ENCODE data around the gene AKR1E2. TPM values are rescaled to one million over a fixed set of nuclear protein-coding genes. Genes with fewer than 3 reads are reported as not detected.

AKR1E2 gene
- total RNA-seq, 1 donor from 2014 or later, result 23.0 TPM

- DNase-seq (ENCODE audit: low read depth in 2 of 2), result peak in 1 of 2 donors; percentile 92
Measured at GRCh38 chr10:4813023-4813422, 13.0 kb upstream of the AKR1E2 start.

DNA sequence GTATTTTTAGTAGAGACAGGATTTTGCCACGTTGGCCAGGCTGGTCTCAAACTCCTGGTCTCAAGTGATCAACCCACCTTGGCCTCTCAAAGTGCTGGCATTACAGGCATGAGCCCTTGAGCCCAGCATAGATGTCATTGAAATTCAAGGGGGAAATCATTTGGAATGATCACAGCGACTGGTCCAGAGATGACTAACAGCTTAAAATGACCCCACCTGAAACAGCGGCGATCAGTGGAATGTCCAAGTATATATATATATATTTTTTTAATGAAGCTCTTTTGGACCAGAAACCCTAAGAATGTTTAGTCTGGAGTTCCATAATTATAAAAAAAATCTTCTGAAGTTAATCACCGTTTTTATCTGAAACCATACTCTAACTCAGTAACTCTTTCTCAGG, 12.5 kb upstream of the AKR1E2 start:
- no peak for DNase-seq (ENCODE audit: low read depth in 2 of 2)

- peak; percentile 28 to 52 for DNase-seq (ENCODE audit: low read depth in 2 of 2)
Measured at GRCh38 chr10:4815646-4816180, 10.3 kb upstream of the AKR1E2 start.

DNA sequence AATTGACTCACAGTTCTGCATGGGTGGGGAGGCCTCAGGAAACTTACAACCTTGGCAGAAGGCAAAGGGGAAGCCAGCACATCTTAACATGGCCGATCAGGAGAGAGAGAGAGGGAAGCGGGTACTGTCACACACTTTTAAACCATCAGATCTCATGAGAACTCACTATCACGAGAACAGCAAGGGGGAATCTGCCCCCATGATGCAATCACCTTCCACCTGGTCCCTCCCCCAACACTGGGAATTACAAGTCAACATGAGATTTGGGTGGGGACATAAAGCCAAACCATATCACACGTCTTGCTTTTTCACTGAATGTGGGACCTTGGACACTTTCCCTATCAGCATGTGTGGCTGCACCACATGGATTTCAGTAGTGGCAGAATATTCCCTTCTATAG, 9.0 kb upstream of the AKR1E2 start:
- DNase-seq (ENCODE audit: low read depth in 2 of 2), result no peak

DNA sequence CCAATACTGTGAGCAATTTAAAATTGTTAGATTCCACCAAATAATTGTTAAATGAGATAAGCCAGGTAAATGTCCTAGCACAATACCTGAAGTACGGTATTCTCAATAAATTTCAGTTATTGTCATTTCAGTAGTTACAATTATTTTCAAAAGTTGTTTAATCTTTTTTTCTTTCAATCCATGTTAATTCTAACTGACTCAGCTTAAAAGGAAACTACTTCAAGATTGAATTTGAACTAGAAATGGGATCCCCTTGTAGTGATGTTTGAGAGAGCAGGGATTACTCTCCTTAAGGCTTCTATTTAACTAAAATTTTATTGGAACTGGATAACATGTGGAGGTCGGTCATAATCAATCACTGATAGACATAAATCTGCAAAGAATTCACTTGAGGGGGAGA, 6.9 kb upstream of the AKR1E2 start:
- DNase-seq (ENCODE audit: low read depth in 2 of 2), result no peak

- no peak for DNase-seq (ENCODE audit: low read depth in 2 of 2)
Measured at GRCh38 chr10:4819707-4820106, 6.3 kb upstream of the AKR1E2 start.

- no peak for DNase-seq (ENCODE audit: low read depth in 2 of 2)
Measured at GRCh38 chr10:4820804-4821401, 5.1 kb upstream of the AKR1E2 start.

- no peak for DNase-seq (ENCODE audit: low read depth in 2 of 2)
Measured at GRCh38 chr10:4822208-4822607, 3.8 kb upstream of the AKR1E2 start.

DNA sequence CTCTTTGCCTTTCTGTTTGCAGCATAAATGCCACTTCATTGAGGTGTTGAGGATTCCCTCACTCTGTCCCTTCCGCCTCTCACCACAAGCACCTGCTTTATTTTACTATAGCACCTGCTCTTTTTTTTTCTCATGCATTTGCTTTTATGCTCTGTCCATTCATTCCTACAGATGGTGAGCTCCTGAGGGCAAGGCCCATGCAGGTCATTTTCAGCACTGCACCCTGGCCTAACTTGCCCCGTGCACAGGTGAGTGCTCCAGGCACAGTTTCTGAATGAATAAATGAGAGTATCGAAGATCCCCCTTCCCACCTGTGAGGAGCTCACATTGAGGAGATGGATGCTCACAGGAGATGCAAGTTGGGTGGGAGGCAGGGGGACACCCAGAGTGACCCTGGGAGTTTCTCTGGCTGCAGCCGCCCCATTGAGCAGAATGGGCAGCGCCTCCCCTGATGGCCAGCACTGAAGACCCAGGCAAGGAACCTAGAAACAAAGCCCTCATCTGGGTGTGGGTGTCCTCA, 1.2 kb upstream of the AKR1E2 start:
- DNase-seq (ENCODE audit: low read depth in 2 of 2), result no peak

- no peak for DNase-seq (ENCODE audit: low read depth in 2 of 2)
Measured at GRCh38 chr10:4825456-4825867, 545 bp upstream of the AKR1E2 start.

DNA sequence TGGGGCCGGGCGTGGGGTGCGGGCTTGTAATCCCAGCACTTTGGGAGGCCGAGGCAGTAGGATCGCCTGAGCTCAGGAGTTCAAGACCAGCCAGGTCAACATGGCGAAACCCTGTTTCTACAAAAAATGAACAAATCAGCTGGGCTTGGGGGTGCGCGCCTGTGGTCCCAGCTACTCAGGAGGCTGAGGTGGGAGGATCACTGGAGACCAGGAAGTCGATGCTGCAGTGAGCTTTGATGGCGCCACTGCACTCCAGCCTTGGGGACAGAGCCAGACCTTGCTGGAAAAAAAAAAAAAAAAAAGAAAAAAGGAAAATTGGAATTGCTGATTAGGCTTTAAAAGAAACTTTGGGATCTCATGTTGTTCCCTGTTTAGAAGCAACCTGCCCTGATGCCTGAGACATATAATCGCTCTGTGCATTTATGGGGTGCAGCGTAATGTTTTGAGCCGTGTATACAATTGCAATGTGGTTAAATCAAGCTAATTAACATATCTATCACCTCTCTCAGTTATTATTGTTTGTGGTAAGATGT, 851 bp downstream of the AKR1E2 start:
- no peak for DNase-seq (ENCODE audit: low read depth in 2 of 2)

- DNase-seq (ENCODE audit: low read depth in 2 of 2), result no peak
Measured at GRCh38 chr10:4828005-4828404, 2.0 kb downstream of the AKR1E2 start.

DNA sequence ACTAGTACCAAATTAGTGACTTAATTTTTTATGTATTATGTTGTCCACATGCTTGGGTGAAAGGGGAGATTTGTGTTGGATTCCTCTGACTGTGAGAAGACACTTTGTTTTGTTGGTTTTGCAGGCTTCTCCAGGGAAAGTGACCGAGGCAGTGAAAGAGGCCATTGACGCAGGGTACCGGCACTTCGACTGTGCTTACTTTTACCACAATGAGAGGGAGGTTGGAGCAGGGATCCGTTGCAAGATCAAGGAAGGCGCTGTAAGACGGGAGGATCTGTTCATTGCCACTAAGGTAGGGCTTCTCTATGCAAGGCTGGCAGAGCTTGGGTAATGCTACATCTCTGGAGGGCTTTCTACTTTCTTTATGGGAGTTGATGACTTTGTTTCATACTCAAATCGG, 4.5 kb downstream of the AKR1E2 start:
- no peak for DNase-seq (ENCODE audit: low read depth in 2 of 2)

GRCh38 chr10:4831091-4831490, 5.1 kb downstream of the AKR1E2 start:
- DNase-seq (ENCODE audit: low read depth in 2 of 2), result no peak

- no peak for DNase-seq (ENCODE audit: low read depth in 2 of 2)
Measured at GRCh38 chr10:4833286-4833685, 7.3 kb downstream of the AKR1E2 start.

DNA sequence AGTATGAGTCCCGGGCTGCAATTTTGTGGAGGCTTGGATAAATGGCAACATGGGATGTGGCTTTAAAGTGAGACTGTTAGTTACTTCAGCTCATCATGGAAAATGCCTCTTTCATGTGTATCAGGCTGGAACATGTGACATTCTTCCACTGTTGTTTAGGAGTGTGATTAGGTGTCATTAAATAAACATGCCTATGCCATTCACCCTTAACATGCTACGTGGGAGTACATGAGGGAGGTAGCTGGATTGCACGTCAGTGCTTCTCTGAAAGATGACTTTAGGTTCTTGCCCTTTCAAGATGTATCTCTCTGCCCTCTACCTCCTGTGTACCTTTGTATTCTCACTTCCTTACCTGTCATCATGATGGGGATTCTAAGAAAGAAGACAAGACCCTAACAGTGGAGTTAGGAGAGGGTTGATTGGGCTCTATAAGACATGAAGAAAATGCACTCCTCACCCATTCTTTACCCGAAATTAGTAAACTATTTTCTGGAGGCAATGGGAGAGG, 8.9 kb downstream of the AKR1E2 start:
- no peak for DNase-seq (ENCODE audit: low read depth in 2 of 2)

GRCh38 chr10:4835494-4835918, 9.5 kb downstream of the AKR1E2 start:
- no peak for DNase-seq (ENCODE audit: low read depth in 2 of 2)

GRCh38 chr10:4836416-4836969, 10.5 kb downstream of the AKR1E2 start:
- no peak for DNase-seq (ENCODE audit: low read depth in 2 of 2)

GRCh38 chr10:4837551-4837950, 11.5 kb downstream of the AKR1E2 start:
- DNase-seq (ENCODE audit: low read depth in 2 of 2), result no peak

- peak in 1 of 2 donors; percentile 64 for DNase-seq (ENCODE audit: low read depth in 2 of 2)
Measured at GRCh38 chr10:4838743-4839142, 12.7 kb downstream of the AKR1E2 start.

- DNase-seq (ENCODE audit: low read depth in 2 of 2), result no peak
Measured at GRCh38 chr10:4839353-4839752, 13.3 kb downstream of the AKR1E2 start.

DNA sequence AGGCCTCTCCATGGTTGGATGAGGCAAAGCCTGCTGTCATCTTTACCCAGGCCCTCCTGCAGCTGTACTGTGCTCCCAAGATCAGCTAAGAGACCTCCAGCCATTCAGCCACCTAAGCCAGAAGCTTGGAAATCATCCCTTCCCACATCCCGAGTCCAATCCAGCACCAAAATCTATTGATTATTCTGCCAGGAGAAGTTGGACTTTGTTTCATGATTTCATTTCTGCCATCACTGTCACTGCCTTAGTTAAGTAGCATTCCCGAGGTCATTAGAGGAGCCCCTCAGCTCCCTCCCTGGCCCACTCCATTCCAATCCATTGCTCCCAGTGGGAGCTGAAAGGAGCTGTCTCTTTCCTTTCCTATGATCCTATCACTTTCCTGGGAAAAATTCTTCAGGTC, 14.1 kb downstream of the AKR1E2 start:
- no peak for DNase-seq (ENCODE audit: low read depth in 2 of 2)
